GM12878 (cell line): ENCODE measurements around the gene OSBPL7.

Experiments used
- BCL11A ChIP-seq: IDR thresholded peaks from 2 replicates; pipeline ENCODE4 v1.6.1; 2011; ENCODE audit warnings: low read depth, low read length
- NFYB ChIP-seq: IDR thresholded peaks from 2 replicates; pipeline ENCODE4 v1.6.1; 2011; ENCODE audit warnings: low read depth, mild to moderate bottlenecking, low read length, improper control_type of control experiment, moderate library complexity; ENCODE audit not compliant: insufficient read depth
- NR2C1 ChIP-seq: fragments of 450-650 bp; IDR thresholded peaks from 2 replicates; pipeline ENCODE4 v1.6.1; 2017; ENCODE audit warnings: antibody characterized with exemption, mild to moderate bottlenecking, moderate library complexity
- NR2F1 ChIP-seq: fragments of 450-650 bp; conservative IDR thresholded peaks from 2 replicates; pipeline ENCODE4 v1.6.1; 2017; ENCODE audit warnings: mild to moderate bottlenecking
- POLR2A ChIP-seq: IDR thresholded peaks from 2 replicates; pipeline ENCODE4 v1.6.1; 2011; ENCODE audit warnings: low read depth, mild to moderate bottlenecking, low read length
- SPI1 ChIP-seq: IDR thresholded peaks from 2 replicates; pipeline ENCODE4 v1.6.1; 2011; ENCODE audit warnings: low read depth, mild to moderate bottlenecking, low read length, moderate library complexity, borderline replicate concordance; ENCODE audit not compliant: insufficient read depth
- TARDBP ChIP-seq: IDR thresholded peaks from 2 replicates; pipeline ENCODE4 v1.6.1; 2016; ENCODE audit warnings: borderline replicate concordance
- YY1 ChIP-seq: IDR thresholded peaks from 2 replicates; pipeline ENCODE4 v1.6.1; 2011; ENCODE audit warnings: low read depth, mild to moderate bottlenecking, low read length
- TF ChIP-seq, protein P1 (sequence below), 3 experiments: IDR thresholded peaks in 2 of 3; conservative IDR thresholded peaks in 1 of 3; 2 replicates each; pipeline ENCODE4 v1.5.1; 2011; ENCODE audit warnings: low read depth in 3 of 3, low read length in 3 of 3, mild to moderate bottlenecking in 3 of 3, control low read depth in 2 of 3, moderate library complexity in 2 of 3, inconsistent platforms in 1 of 3, mixed read lengths in 1 of 3; ENCODE audit not compliant: control insufficient read depth in 2 of 3, insufficient read depth in 1 of 3; ENCODE audit errors: extremely low read depth in 1 of 3
- TF ChIP-seq, protein P2 (sequence below): fragments of 450-650 bp; IDR thresholded peaks from 2 replicates; pipeline ENCODE4 v1.6.1; 2016; ENCODE audit warnings: mild to moderate bottlenecking
- TF ChIP-seq, protein P3 (sequence below): fragments of 450-650 bp; IDR thresholded peaks from 2 replicates; pipeline ENCODE4 v1.6.1; 2017; ENCODE audit warnings: mild to moderate bottlenecking, moderate library complexity
- TF ChIP-seq, protein P4 (sequence below): fragments of 450-650 bp; IDR thresholded peaks from 2 replicates; pipeline ENCODE4 v1.6.1; 2017; ENCODE audit warnings: mild to moderate bottlenecking, low read depth, inconsistent platforms; ENCODE audit not compliant: poor library complexity, severe bottlenecking

DNA sequence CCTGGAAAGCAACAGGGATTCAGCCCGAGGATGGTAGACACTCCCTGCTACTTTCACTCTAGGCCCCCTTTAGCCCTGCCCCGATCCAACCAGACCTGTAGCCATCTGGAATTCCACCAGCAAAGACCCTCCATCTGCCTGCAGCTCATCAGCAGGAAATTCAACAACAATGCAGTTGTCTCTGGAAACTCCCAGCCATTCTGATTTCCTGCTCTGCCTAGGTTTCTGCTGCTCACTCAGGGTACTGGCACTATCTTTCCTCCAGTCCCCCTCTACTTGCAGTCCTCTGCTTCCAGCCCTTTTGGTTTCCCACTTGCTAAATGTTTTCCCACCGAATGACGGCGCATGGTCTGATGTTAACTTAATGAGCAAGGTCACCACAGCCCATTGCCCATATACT is 32.0 kb upstream of the OSBPL7 start:
- TF ChIP-seq POLR2A: no peak
- no peak for TF ChIP-seq NR2F1
- TF ChIP-seq, protein P1, sequence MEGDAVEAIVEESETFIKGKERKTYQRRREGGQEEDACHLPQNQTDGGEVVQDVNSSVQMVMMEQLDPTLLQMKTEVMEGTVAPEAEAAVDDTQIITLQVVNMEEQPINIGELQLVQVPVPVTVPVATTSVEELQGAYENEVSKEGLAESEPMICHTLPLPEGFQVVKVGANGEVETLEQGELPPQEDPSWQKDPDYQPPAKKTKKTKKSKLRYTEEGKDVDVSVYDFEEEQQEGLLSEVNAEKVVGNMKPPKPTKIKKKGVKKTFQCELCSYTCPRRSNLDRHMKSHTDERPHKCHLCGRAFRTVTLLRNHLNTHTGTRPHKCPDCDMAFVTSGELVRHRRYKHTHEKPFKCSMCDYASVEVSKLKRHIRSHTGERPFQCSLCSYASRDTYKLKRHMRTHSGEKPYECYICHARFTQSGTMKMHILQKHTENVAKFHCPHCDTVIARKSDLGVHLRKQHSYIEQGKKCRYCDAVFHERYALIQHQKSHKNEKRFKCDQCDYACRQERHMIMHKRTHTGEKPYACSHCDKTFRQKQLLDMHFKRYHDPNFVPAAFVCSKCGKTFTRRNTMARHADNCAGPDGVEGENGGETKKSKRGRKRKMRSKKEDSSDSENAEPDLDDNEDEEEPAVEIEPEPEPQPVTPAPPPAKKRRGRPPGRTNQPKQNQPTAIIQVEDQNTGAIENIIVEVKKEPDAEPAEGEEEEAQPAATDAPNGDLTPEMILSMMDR (IDR thresholded peaks at IDR 0.05 in 2 of 3, conservative IDR thresholded peaks at IDR 0.05 in 1 of 3; ENCODE audit: control insufficient read depth in 2 of 3, extremely low read depth in 1 of 3, insufficient read depth in 1 of 3, low read depth in 3 of 3, low read length in 3 of 3): no peak
- TF ChIP-seq SPI1: no peak
- no peak for TF ChIP-seq TARDBP
- no peak for TF ChIP-seq NR2C1
- no peak for TF ChIP-seq YY1
- no peak for TF ChIP-seq NFYB
- TF ChIP-seq BCL11A: no peak
- TF ChIP-seq, protein P2, sequence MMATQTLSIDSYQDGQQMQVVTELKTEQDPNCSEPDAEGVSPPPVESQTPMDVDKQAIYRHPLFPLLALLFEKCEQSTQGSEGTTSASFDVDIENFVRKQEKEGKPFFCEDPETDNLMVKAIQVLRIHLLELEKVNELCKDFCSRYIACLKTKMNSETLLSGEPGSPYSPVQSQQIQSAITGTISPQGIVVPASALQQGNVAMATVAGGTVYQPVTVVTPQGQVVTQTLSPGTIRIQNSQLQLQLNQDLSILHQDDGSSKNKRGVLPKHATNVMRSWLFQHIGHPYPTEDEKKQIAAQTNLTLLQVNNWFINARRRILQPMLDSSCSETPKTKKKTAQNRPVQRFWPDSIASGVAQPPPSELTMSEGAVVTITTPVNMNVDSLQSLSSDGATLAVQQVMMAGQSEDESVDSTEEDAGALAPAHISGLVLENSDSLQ: no peak
- TF ChIP-seq, protein P3, sequence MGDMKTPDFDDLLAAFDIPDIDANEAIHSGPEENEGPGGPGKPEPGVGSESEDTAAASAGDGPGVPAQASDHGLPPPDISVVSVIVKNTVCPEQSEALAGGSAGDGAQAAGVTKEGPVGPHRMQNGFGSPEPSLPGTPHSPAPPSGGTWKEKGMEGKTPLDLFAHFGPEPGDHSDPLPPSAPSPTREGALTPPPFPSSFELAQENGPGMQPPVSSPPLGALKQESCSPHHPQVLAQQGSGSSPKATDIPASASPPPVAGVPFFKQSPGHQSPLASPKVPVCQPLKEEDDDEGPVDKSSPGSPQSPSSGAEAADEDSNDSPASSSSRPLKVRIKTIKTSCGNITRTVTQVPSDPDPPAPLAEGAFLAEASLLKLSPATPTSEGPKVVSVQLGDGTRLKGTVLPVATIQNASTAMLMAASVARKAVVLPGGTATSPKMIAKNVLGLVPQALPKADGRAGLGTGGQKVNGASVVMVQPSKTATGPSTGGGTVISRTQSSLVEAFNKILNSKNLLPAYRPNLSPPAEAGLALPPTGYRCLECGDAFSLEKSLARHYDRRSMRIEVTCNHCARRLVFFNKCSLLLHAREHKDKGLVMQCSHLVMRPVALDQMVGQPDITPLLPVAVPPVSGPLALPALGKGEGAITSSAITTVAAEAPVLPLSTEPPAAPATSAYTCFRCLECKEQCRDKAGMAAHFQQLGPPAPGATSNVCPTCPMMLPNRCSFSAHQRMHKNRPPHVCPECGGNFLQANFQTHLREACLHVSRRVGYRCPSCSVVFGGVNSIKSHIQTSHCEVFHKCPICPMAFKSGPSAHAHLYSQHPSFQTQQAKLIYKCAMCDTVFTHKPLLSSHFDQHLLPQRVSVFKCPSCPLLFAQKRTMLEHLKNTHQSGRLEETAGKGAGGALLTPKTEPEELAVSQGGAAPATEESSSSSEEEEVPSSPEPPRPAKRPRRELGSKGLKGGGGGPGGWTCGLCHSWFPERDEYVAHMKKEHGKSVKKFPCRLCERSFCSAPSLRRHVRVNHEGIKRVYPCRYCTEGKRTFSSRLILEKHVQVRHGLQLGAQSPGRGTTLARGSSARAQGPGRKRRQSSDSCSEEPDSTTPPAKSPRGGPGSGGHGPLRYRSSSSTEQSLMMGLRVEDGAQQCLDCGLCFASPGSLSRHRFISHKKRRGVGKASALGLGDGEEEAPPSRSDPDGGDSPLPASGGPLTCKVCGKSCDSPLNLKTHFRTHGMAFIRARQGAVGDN: no peak
- TF ChIP-seq, protein P4, sequence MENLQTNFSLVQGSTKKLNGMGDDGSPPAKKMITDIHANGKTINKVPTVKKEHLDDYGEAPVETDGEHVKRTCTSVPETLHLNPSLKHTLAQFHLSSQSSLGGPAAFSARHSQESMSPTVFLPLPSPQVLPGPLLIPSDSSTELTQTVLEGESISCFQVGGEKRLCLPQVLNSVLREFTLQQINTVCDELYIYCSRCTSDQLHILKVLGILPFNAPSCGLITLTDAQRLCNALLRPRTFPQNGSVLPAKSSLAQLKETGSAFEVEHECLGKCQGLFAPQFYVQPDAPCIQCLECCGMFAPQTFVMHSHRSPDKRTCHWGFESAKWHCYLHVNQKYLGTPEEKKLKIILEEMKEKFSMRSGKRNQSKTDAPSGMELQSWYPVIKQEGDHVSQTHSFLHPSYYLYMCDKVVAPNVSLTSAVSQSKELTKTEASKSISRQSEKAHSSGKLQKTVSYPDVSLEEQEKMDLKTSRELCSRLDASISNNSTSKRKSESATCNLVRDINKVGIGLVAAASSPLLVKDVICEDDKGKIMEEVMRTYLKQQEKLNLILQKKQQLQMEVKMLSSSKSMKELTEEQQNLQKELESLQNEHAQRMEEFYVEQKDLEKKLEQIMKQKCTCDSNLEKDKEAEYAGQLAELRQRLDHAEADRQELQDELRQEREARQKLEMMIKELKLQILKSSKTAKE: no peak
